GM12892 (cell line): Measurements from ENCODE around the gene GAB2.

Source experiments
- POLR2A ChIP-seq: IDR thresholded peaks from 2 replicates; pipeline ENCODE4 v1.6.1; 2011; ENCODE audit warnings: low read depth, low read length, control low read depth
- POLR2AphosphoS5 ChIP-seq: IDR thresholded peaks from 2 replicates; pipeline ENCODE4 v1.6.1; 2011; ENCODE audit warnings: low read depth, low read length, control low read depth

- TF ChIP-seq POLR2A (no peak), POLR2AphosphoS5 (no peak)
Observed at GRCh38 chr11:78343303-78343702, 74.3 kb downstream of the GAB2 start.
